ENCODE results near the gene EFS. TPM values are rescaled to one million over a fixed set of nuclear protein-coding genes. Genes with fewer than 3 reads are reported as not detected.
A peak's percentile ranks its signal among the peaks of the same experiment; 100 is the strongest.

Gene EFS
- total RNA-seq, 1 experiment from 2014 or later, result 0.14 TPM

DNA sequence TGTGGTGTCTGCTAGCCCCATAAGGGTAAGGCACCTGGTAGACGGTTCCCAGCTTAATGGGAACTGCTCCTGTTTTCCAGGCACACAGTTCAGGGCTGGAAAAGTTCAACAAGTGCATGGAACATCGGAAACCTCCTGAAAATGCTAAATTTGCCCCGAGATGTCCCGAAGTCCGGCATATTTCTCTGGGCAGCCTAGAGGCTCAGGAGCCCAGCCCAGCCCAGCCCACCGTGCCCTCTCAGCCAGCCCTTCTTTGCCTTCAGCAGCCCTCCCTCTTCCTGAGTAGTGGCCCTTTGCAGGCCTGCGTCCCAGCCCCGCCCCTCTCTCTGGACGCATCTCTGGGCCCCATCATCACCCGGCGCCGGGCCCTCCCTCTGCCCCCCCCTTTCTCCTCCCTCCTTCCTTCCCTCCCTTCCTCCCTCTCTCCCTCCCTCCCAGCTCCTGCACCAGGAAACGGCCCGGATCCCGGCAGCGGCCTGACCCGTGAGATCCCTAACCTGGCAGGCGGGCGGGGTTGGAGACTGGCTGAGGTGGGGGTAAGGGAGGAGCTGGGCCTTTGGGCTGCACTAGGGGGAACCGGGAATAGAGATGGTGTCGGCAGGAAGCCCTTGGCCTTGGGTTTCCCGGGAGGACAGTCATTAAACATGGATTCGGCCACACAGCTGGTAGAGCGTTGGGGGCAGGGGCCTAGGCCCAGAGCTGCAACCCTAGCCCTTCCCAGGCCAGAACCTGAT is 58.4 kb downstream of the EFS start, which contains the start of gene BCL2L2:
BCL2L2 (plus strand) TSS at position 422 of the 734 bp plus-strand sequence. CDS start 935 bp downstream, outside the sequence.
- Histone ChIP-seq H3K9me3 (no peaks in the 10 kb centered on the region), H3K4me1 (peaks cover 15% of the 10 kb centered on the region; the same call in 1 of the 2 replicates), H3K4me3 (ENCODE audit: low read depth, low read length) (peak within 1 kb of the TSS; percentile 68), H3K36me3 (ENCODE audit: control insufficient read depth, insufficient read depth, low read length) (peaks cover 1% of the 10 kb centered on the region; the same call in 1 of the 2 replicates), H3K27me3 (replicated peaks; ENCODE audit: control insufficient read depth, insufficient read depth, low read length) (no peaks in the 10 kb centered on the region)
- POLR2A ChIA-PET, result interaction anchor here (0.6 to 3.0 kb wide), 9 partner anchors 15 to 248 kb away, joined by 4 to 51 read pairs (median 7); partner anchors contain the start of genes ACIN1, C14orf119 and PABPN1
- TF ChIP-seq, protein P1, sequence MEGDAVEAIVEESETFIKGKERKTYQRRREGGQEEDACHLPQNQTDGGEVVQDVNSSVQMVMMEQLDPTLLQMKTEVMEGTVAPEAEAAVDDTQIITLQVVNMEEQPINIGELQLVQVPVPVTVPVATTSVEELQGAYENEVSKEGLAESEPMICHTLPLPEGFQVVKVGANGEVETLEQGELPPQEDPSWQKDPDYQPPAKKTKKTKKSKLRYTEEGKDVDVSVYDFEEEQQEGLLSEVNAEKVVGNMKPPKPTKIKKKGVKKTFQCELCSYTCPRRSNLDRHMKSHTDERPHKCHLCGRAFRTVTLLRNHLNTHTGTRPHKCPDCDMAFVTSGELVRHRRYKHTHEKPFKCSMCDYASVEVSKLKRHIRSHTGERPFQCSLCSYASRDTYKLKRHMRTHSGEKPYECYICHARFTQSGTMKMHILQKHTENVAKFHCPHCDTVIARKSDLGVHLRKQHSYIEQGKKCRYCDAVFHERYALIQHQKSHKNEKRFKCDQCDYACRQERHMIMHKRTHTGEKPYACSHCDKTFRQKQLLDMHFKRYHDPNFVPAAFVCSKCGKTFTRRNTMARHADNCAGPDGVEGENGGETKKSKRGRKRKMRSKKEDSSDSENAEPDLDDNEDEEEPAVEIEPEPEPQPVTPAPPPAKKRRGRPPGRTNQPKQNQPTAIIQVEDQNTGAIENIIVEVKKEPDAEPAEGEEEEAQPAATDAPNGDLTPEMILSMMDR (IDR thresholded peaks at IDR 0.05; ENCODE audit: insufficient read depth in 1 of 2, low read depth in 1 of 2, low read length in 1 of 2, severe bottlenecking in 1 of 2, unreplicated experiment in 1 of 2), result no peak
- Mint-ChIP-seq H3K36me3 (ENCODE audit: insufficient read depth, unreplicated experiment) (peaks cover 24% of the 10 kb centered on the region), H3K4me1 (ENCODE audit: low read depth, unreplicated experiment) (peaks cover 14% of the 10 kb centered on the region), H3K4me3 (ENCODE audit: unreplicated experiment) (peak within 1 kb of the TSS; percentile 75), H3K27ac (ENCODE audit: unreplicated experiment) (peak within 1 kb of the TSS; percentile 78), H3K27me3 (ENCODE audit: insufficient read depth, unreplicated experiment) (no peaks in the 10 kb centered on the region), H3K9me3 (ENCODE audit: unreplicated experiment) (no peaks in the 10 kb centered on the region)
- DNase-seq, result peak; percentile 91 to 94
- intact Hi-C loops (cut with micrococcal nuclease; ENCODE audit: unreplicated experiment), result loop anchor here (1.0 kb wide), 2 partner anchors 15 to 20 kb away; partner anchors contain the start of genes HOMEZ and PABPN1
- CTCF ChIA-PET, result interaction anchor here (0.7 to 1.4 kb wide), 5 partner anchors 14 to 186 kb away, joined by 3 to 7 read pairs (median 4); partner anchors contain the start of genes HOMEZ and PABPN1
- BruUV-seq (replicated peaks), result no TSS peak

Small RNA genes lying within 50 kb of the gene (microRNA-seq; reads per million reads assigned to microRNA genes)
- 1.1 reads per million for gene MIR208A

Other genes with a start within 250 kb of the EFS start
- not detected in 2 replicates for gene CEBPE, start 245.9 kb downstream of the EFS start, total RNA-seq (2022)
- 26.9 and 28.9 TPM in 2 replicates for gene SLC7A8, start 181.5 kb downstream of the EFS start, total RNA-seq (2022)
- gene RNF212B, start 127.2 kb downstream of the EFS start, total RNA-seq (2022), result not detected in 2 replicates
- gene HOMEZ, start 79.0 kb downstream of the EFS start, total RNA-seq (2022), result 7.4 and 7.6 TPM in 2 replicates
- gene PPP1R3E, start 62.3 kb downstream of the EFS start, total RNA-seq (2022), result 5.9 and 8.6 TPM in 2 replicates
- gene BCL2L2, start 58.3 kb downstream of the EFS start, total RNA-seq (2022), result 19.1 and 20.8 TPM in 2 replicates
- gene PABPN1, start 43.7 kb downstream of the EFS start, total RNA-seq (2022), result 196 and 202 TPM in 2 replicates
- gene SLC22A17, start 12.3 kb downstream of the EFS start, total RNA-seq (2022), result 3.1 and 3.7 TPM in 2 replicates
- not detected in 2 replicates for gene IL25, start 7.6 kb upstream of the EFS start, total RNA-seq (2022)
- gene CMTM5, start 11.9 kb upstream of the EFS start, total RNA-seq (2022), result not detected in 2 replicates
- not detected in 2 replicates for gene MYH6, start 43.1 kb upstream of the EFS start, total RNA-seq (2022)
- 0.07 TPM in 1 of 2 replicates, not detected in the other for gene MYH7, start 70.5 kb upstream of the EFS start, total RNA-seq (2022)
- 54.5 and 55.0 TPM in 2 replicates for gene NGDN, start 104.5 kb upstream of the EFS start, total RNA-seq (2022)
- 1.1 and 1.4 TPM in 2 replicates for gene ZFHX2, start 186.6 kb upstream of the EFS start, total RNA-seq (2022)
- gene THTPA, start 191.1 kb upstream of the EFS start, total RNA-seq (2022), result 9.3 and 9.5 TPM in 2 replicates
- gene AP1G2, start 202.6 kb upstream of the EFS start, total RNA-seq (2022), result 160 and 164 TPM in 2 replicates
- gene JPH4, start 213.6 kb upstream of the EFS start, total RNA-seq (2022), result not detected in 2 replicates